Subcutaneous adipose tissue (tissue), 4 donors: ENCODE measurements around the gene PRKD1. TPM values are rescaled to one million over a fixed set of nuclear protein-coding genes. Genes with fewer than 3 reads are reported as not detected.

ENCODE experiments used
- CTCF ChIP-seq: fragments of 450-650 bp; IDR thresholded peaks from one replicate; pipeline ENCODE4 v1.5.1; 2016; ENCODE audit warnings: low read depth, mild to moderate bottlenecking, control low read depth, antibody characterized with exemption, moderate library complexity
- total RNA-seq, 4 donors: library from RNA; depleted of rRNA; stranded (reverse); fragments of >200 nt; gene quantifications; one replicate each; pipeline ENCODE4 v1.1.0, GENCODE V29; 2016

Gene PRKD1
- total RNA-seq, 4 donors from 2014 or later, result 7.8 to 19.4 (median 19.1) TPM

- TF ChIP-seq CTCF, result no peak
Observed at GRCh38 chr14:29738950-29739349, 188.7 kb downstream of the PRKD1 start.

- TF ChIP-seq CTCF, result no peak
Observed at GRCh38 chr14:29738056-29738455, 189.6 kb downstream of the PRKD1 start.

- TF ChIP-seq CTCF, result no peak
Observed at GRCh38 chr14:29735459-29735858, 192.2 kb downstream of the PRKD1 start.

- TF ChIP-seq CTCF, result no peak
Observed at GRCh38 chr14:29734732-29735131, 192.9 kb downstream of the PRKD1 start.

GRCh38 chr14:29724991-29725390 lies 202.7 kb downstream of the PRKD1 start:
- no peak for TF ChIP-seq CTCF

- TF ChIP-seq CTCF, result no peak
Observed at GRCh38 chr14:29722831-29723230, 204.8 kb downstream of the PRKD1 start.

GRCh38 chr14:29721586-29721985 lies 206.1 kb downstream of the PRKD1 start:
- no peak for TF ChIP-seq CTCF

GRCh38 chr14:29717901-29718300 lies 209.7 kb downstream of the PRKD1 start:
- TF ChIP-seq CTCF, result no peak
